GF-D8 (cell line): ENCODE measurements around the gene ELOVL5.

Experiments
- DNase-seq: peaks from one replicate; lab custom pipeline; 2025; lab: John Stamatoyannopoulos, UW

Gene ELOVL5

GRCh38 chr6:53240139-53240538, 108.6 kb downstream of the ELOVL5 start:
- DNase-seq = no peak

GRCh38 chr6:53239526-53239925, 109.2 kb downstream of the ELOVL5 start:
- DNase-seq = no peak

- DNase-seq = no peak
Observed at GRCh38 chr6:53238311-53238710, 110.4 kb downstream of the ELOVL5 start.

GRCh38 chr6:53236241-53236640, 112.5 kb downstream of the ELOVL5 start:
- DNase-seq = no peak

- DNase-seq = no peak
Observed at GRCh38 chr6:53235508-53235907, 113.2 kb downstream of the ELOVL5 start.

GRCh38 chr6:53233309-53233708, 115.4 kb downstream of the ELOVL5 start:
- DNase-seq = no peak

GRCh38 chr6:53230775-53231467, 117.8 kb downstream of the ELOVL5 start:
- DNase-seq = no peak

GRCh38 chr6:53227847-53228246, 120.9 kb downstream of the ELOVL5 start:
- no peak for DNase-seq

GRCh38 chr6:53220605-53221004, 128.1 kb downstream of the ELOVL5 start:
- no peak for DNase-seq
